OCI-LY3 (cell line): ENCODE results near the gene SUPT6H.

Experiments
- H2AFZ ChIP-seq: fragments of 200-600, 300-600 bp; shearing (Covaris generic); 2 replicates; pipeline ENCODE4 v1.6.0; 2014; ENCODE audit warnings: antibody characterized with exemption, low read depth, low read length
- H3K27ac ChIP-seq: fragments of 200-600, 300-600 bp; sonication (generic); 2 replicates; pipeline ENCODE4 v1.5.1; 2014; ENCODE audit warnings: mild to moderate bottlenecking, low read length, moderate library complexity, mixed read lengths
- H3K27me3 ChIP-seq: fragments of 200-600, 300-600 bp; sonication (generic); 2 replicates; pipeline ENCODE4 v1.6.1; 2014; ENCODE audit warnings: low read depth, low read length, mixed read lengths
- H3K36me3 ChIP-seq: fragments of 200-600, 300-600 bp; sonication (generic); replicated peaks from 2 replicates; pipeline ENCODE3; 2014; ENCODE audit warnings: low read depth, low read length, mixed read lengths
- H3K4me1 ChIP-seq: fragments of 300-600, 200-600 bp; sonication (generic); 2 replicates; pipeline ENCODE4 v1.6.1; 2014; ENCODE audit warnings: low read length, mixed read lengths
- H3K4me2 ChIP-seq: fragments of 200-600, 300-600 bp; sonication (generic); 2 replicates; pipeline ENCODE4 v1.6.1; 2014; ENCODE audit warnings: low read length, mixed read lengths
- H3K4me3 ChIP-seq: fragments of 300-600, 200-600 bp; sonication (generic); 2 replicates; pipeline ENCODE4 v1.5.1; 2014; ENCODE audit warnings: antibody characterized with exemption, mild to moderate bottlenecking, low read length, moderate library complexity
- H3K79me2 ChIP-seq: fragments of 300-600, 200-600 bp; shearing (Covaris generic); 2 replicates; pipeline ENCODE4 v1.6.1; 2014; ENCODE audit warnings: mild to moderate bottlenecking, low read length, mixed read lengths
- H3K9ac ChIP-seq: fragments of 300-600, 200-600 bp; shearing (Covaris generic); 2 replicates; pipeline ENCODE4 v1.6.0; 2014; ENCODE audit warnings: mild to moderate bottlenecking, low read length, moderate library complexity
- H3K9me3 ChIP-seq: fragments of 200-600, 300-600 bp; shearing (Covaris generic); 2 replicates; pipeline ENCODE4 v1.6.1; 2014; ENCODE audit warnings: low read length, mixed read lengths; ENCODE audit not compliant: insufficient read depth
- H4K20me1 ChIP-seq: fragments of 200-600, 300-600 bp; sonication (generic); 2 replicates; pipeline ENCODE4 v1.6.1; 2016; ENCODE audit warnings: low read length, mixed read lengths; ENCODE audit not compliant: insufficient read depth
- EZH2phosphoT487 ChIP-seq: fragments of 200-600 bp; shearing (Covaris generic); IDR thresholded peaks from 2 replicates; pipeline ENCODE4 v1.6.1; 2018; ENCODE audit warnings: antibody characterized with exemption, mixed run types, low read depth
- TF ChIP-seq, protein P1 (sequence below): fragments of 200-600, 300-600 bp; sonication (generic); IDR thresholded peaks from 2 replicates; pipeline ENCODE4 v1.5.1; 2014; ENCODE audit warnings: antibody characterized with exemption, low read length, low read depth

The SUPT6H gene

DNA sequence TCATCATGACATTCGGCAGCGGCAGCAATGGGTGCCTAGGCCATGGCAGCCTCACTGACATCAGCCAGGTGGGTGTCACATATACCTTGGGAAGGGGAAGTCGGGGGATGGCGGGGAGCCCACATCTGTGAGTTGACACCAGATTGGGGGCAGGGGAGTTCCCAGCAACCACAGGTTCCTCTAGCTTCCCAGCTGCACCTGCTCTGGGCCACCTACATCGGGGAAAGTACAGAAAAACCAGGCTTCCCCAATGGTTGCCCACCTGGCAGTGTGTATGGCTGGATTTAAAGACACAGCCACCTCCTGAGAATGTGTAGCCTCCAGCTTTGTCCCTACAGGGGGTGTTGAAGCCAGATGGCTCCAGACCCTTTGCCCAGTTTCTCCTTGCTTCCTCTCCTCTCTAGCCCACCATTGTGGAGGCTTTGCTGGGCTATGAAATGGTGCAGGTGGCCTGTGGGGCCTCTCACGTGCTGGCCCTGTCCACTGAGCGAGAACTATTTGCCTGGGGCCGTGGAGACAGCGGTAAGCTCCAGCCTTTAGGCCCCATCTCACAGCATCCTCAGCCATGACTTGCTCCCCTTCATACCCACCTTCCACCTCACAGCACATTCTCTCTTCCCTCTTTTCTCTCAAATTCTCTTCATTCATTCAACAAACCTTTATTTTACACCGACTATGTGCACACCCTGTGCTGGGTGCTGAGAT is 76.8 kb downstream of the SUPT6H start:
- Histone ChIP-seq H3K79me2 (peaks cover 26% of the 10 kb centered on the region), H3K27ac (peak overlapping the region; percentile 94), H3K27me3 (no peaks in the 10 kb centered on the region), H4K20me1 (no peaks in the 10 kb centered on the region), H3K36me3 (peaks cover 41% of the 10 kb centered on the region), H3K9ac (peak overlapping the region; percentile 89), H3K9me3 (no peaks in the 10 kb centered on the region), H3K4me1 (peaks cover 80% of the 10 kb centered on the region), H3K4me2 (peak overlapping the region; percentile 81), H3K4me3 (peak overlapping the region; percentile 60), H2AFZ (no peak overlapping the region)
- TF ChIP-seq EZH2phosphoT487, result no peak

DNA sequence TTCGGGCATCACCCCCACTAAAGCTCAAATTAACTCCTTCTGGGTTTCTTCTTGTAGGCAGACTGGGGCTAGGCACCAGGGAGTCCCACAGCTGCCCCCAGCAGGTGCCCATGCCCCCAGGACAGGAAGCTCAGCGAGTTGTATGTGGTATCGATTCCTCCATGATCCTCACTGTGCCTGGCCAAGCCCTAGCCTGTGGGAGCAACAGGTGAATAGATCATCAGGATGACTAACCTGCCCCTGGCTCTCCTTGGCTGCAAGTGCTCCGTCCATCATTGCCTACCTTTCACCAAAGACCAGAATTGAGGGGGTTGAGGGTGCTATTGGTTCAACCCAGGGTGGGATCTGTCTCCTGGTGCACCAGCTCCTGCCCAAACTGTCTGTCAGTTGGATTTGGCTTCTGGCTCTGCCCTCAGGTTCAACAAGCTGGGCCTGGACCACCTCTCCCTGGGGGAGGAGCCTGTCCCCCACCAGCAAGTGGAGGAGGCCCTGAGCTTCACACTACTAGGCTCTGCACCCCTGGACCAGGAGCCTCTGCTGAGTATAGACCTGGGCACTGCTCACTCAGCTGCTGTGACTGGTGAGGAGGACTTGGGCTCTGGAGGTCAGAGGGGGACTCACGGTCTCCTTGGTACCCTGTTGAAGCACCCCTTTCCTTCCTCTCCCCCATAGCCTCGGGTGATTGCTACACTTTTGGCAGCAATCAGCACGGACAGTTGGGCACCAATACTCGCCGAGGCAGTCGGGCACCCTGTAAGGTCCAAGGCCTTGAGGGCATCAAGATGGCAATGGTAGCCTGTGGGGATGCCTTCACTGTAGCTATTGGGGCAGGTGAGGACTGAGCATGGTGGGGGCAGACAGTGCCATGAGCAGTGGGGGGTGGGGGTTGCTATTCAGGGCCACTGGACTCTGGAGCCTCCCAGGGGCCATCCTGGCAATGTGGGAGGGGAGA is 78.7 kb downstream of the SUPT6H start:
- peaks cover 44% of the 10 kb centered on the region for H3K79me2 ChIP-seq

GRCh38 chr17:28741358-28742349 is 79.6 kb downstream of the SUPT6H start:
- peak overlapping the region; percentile 95 for H3K4me2 ChIP-seq
- H3K79me2 ChIP-seq, result peaks cover 54% of the 10 kb centered on the region
- no peaks in the 10 kb centered on the region for H3K9me3 ChIP-seq
- H3K27me3 ChIP-seq, result no peaks in the 10 kb centered on the region
- no peak overlapping the region for H2AFZ ChIP-seq
- H3K36me3 ChIP-seq, result peaks cover 50% of the 10 kb centered on the region
- H4K20me1 ChIP-seq, result peaks cover 21% of the 10 kb centered on the region
- H3K9ac ChIP-seq, result peak overlapping the region; percentile 99
- peaks cover 75% of the 10 kb centered on the region for H3K4me1 ChIP-seq
- peak overlapping the region; percentile 94 for H3K27ac ChIP-seq
- H3K4me3 ChIP-seq, result peak overlapping the region; percentile 89; the same call in 1 of the 2 replicates
- TF ChIP-seq EZH2phosphoT487, result no peak
- TF ChIP-seq, protein P1, sequence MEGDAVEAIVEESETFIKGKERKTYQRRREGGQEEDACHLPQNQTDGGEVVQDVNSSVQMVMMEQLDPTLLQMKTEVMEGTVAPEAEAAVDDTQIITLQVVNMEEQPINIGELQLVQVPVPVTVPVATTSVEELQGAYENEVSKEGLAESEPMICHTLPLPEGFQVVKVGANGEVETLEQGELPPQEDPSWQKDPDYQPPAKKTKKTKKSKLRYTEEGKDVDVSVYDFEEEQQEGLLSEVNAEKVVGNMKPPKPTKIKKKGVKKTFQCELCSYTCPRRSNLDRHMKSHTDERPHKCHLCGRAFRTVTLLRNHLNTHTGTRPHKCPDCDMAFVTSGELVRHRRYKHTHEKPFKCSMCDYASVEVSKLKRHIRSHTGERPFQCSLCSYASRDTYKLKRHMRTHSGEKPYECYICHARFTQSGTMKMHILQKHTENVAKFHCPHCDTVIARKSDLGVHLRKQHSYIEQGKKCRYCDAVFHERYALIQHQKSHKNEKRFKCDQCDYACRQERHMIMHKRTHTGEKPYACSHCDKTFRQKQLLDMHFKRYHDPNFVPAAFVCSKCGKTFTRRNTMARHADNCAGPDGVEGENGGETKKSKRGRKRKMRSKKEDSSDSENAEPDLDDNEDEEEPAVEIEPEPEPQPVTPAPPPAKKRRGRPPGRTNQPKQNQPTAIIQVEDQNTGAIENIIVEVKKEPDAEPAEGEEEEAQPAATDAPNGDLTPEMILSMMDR, result no peak

More for the DNA sequence above, 78.7 kb downstream of the SUPT6H start:
- Histone ChIP-seq H3K9ac (peak overlapping the region; percentile 99), H3K27me3 (no peaks in the 10 kb centered on the region), H3K4me1 (peaks cover 65% of the 10 kb centered on the region), H2AFZ (no peak overlapping the region), H4K20me1 (peaks cover 11% of the 10 kb centered on the region), H3K9me3 (no peaks in the 10 kb centered on the region), H3K4me3 (peak overlapping the region; percentile 12; the same call in 1 of the 2 replicates), H3K36me3 (peaks cover 40% of the 10 kb centered on the region), H3K4me2 (peak overlapping the region; percentile 95), H3K27ac (peak overlapping the region; percentile 94)
- TF ChIP-seq, protein P1, result no peak
- TF ChIP-seq EZH2phosphoT487, result no peak
